Heart left ventricle (tissue), 16 donors: ENCODE data around the gene SOST. TPM values are rescaled to one million over a fixed set of nuclear protein-coding genes. Genes with fewer than 3 reads are reported as not detected.

Experiments used
- ATAC-seq, 4 donors: fragments of 200-7000 bp; cut with Tn5 transposase; one replicate each; pipeline ENCODE4 v1.9.1; 2020 to 2022; ENCODE audit warnings: moderate library complexity in 4 of 4, mild to moderate bottlenecking in 3 of 4, moderate number of reproducible peaks in 1 of 4
- DNase-seq, 5 donors: peaks; one replicate each; pipeline ENCODE4 v3.0.0-alpha.2; 2020
- H3K27ac ChIP-seq, 12 donors: fragments of 200-600 bp; sonication (generic) in 4 of 12; one replicate each; pipeline versions ENCODE4 v1.5.0 to v1.8.0; 2016 to 2022; ENCODE audit warnings: mild to moderate bottlenecking in 2 of 12
- H3K27me3 ChIP-seq, 9 donors: fragments of 200-600 bp; sonication (generic) in 2 of 9; one replicate each; pipeline versions ENCODE4 v1.5.1 to v1.8.0; 2016 to 2022; ENCODE audit warnings: mild to moderate bottlenecking in 3 of 9
- H3K36me3 ChIP-seq, 9 donors: fragments of 200-600 bp; sonication (generic) in 2 of 9; one replicate each; pipeline versions ENCODE4 v1.5.0 to v1.8.0; 2018 to 2022; ENCODE audit warnings: mild to moderate bottlenecking in 2 of 9
- H3K4me1 ChIP-seq, 12 donors: fragments of 200-600 bp; sonication (generic) in 4 of 12; one replicate each; pipeline versions ENCODE4 v1.5.0 to v1.8.0; 2016 to 2022; ENCODE audit warnings: mild to moderate bottlenecking in 3 of 12
- H3K4me3 ChIP-seq, 12 donors: fragments of 200-600 bp; sonication (generic) in 4 of 12; one replicate each; pipeline versions ENCODE4 v1.5.0 to v1.8.0; 2017 to 2022; ENCODE audit warnings: mild to moderate bottlenecking in 9 of 12, moderate library complexity in 4 of 12
- H3K9me3 ChIP-seq, 12 donors: fragments of 200-600 bp; sonication (generic) in 4 of 12; one replicate each; pipeline versions ENCODE4 v1.5.0 to v1.8.0; 2016 to 2022; ENCODE audit warnings: mild to moderate bottlenecking in 1 of 12
- CTCF ChIP-seq, 12 donors: fragments of 200-600 bp; sonication (generic) in 4 of 12; IDR thresholded peaks; one replicate each; pipeline versions ENCODE4 v1.5.0 to v1.8.0; 2018 to 2022; ENCODE audit warnings: antibody characterized with exemption in 12 of 12, mild to moderate bottlenecking in 5 of 12
- POLR2A ChIP-seq, 2 donors: fragments of 450-650 bp; IDR thresholded peaks; one replicate each; pipeline ENCODE4 v1.6.1; 2017; ENCODE audit warnings: antibody characterized with exemption in 2 of 2, mild to moderate bottlenecking in 2 of 2, moderate library complexity in 2 of 2
- WGBS, 4 donors: extraction: QIAGEN DNeasy Blood & Tissue Kit in 2 of 4; methylation state at CpG; one replicate each; pipeline versions ENCODE4 v1.1.5 to v1.1.7; 2013 to 2018; 5-methylcytosine and 5-hydroxymethylcytosine counted together
- intact Hi-C, 10 donors: fragments of 100-400 bp; cut with DNase I; formaldehyde crosslinking; loops; one replicate each; pipeline versions ENCODE4 v1.11.1 to v1.14.2; 2022
- long read RNA-seq, 3 donors: library from polyadenylated mRNA; unstranded; transcript quantifications; one replicate each; pipeline ENCODE4 v2.0.0, GENCODE V29; 2020 to 2021
- polyA plus RNA-seq, 2 donors: library from polyadenylated mRNA; stranded (reverse); fragments of 200-250 nt; gene quantifications; one replicate each; pipeline ENCODE4 v1.2.3, GENCODE V29; 2013
- total RNA-seq, 9 donors: library from RNA; depleted of rRNA in 2 of 9; stranded (reverse); fragments of >200 nt in 2 of 9; fragmentation: NEBNext Ultra II Directional in 3 of 9; extraction: Animal tissue kit (Norgen Biotek cat#: 25700) in 3 of 9; gene quantifications; one replicate each; pipeline versions ENCODE4 v1.1.0 to v1.2.4, GENCODE V29; 2016 to 2023
- donor health status: ischemic (EF 13 %, LVEDD 7.1; RV severe dilation, severe dysfunction).
- donor health status: healthy with polysubstance abuse.
- donor health status: DM: no; HTN: yes; CAD: no.
- donor health status: DM: no; HTN: no; CAD: no.
- donor health status: ischemic (EF 25% LVEDD 6.9; RV normal size, moderate dysfunction).
- donor health status: ischemic (EF 25% LVEDD 5.7; RV mildly dilated, moderate dysfunction).
- donor health status: healthy.
- donor health status: DM: yes; HTN: yes; CAD: no.
- donor health status: ischemic (EF 35%, LVEDD 5.7; RV mildly dilated, moderate dysfunction).
- donor health status: nonischemic (EF 11% LVEDD 7.7; RV severe dilation, severe dysfunction).
- donor health status: DM: yes; HTN: yes; CAD: no.
- donor health status: PGD.
- donor health status: ischemic (EF 29% LVEDD 5.4; RV normal size, mild dysfunction).
- donor health status: nonischemic (EF 23%, LVEDD 6.1; RV moderate dilation, normal function).

Gene SOST
- not detected for total RNA-seq
- not detected for polyA plus RNA-seq
- long read RNA-seq, donor 1: 0 reads
- long read RNA-seq, donor 2: 0 reads
- long read RNA-seq, donor 3: 0 reads

GRCh38 chr17:43758497-43759174, at the start of gene SOST:
Gene SOST, minus strand, starts transcription at chr17:43758791. Its CDS starts 50 bp downstream, at chr17:43758741.
- WGBS, 4 donors: 89 to 93% (median 92%) methylated on average over 18 to 24 of the region's 24 CpGs
- H3K4me3 ChIP-seq: no peak within 1 kb of the TSS
- no peak for ATAC-seq
- intact Hi-C loops: loop anchor here in 3 of 10 donors (1.0 to 10.0 kb wide), 3 partner anchors 62 to 184 kb away; no protein-coding TSS in a partner anchor
- no peak within 1 kb of the TSS for H3K27ac ChIP-seq
- H3K36me3 ChIP-seq: no peaks in the 10 kb centered on the region
- no peak for DNase-seq
- TF ChIP-seq CTCF (IDR thresholded peaks at IDR 0.05): no peak
- no peak for TF ChIP-seq POLR2A (IDR thresholded peaks at IDR 0.05)
- no peaks in the 10 kb centered on the region for H3K9me3 ChIP-seq
- peaks cover 0 to 18% (median 10%) of the 10 kb centered on the region in 12 donors for H3K4me1 ChIP-seq
- peaks cover 0 to 36% (median 17%) of the 10 kb centered on the region in 9 donors for H3K27me3 ChIP-seq

- Histone ChIP-seq H3K36me3 (peaks cover 3 to 96% (median 53%) of the 10 kb centered on the region in 9 donors), H3K9me3 (no peaks in the 10 kb centered on the region), H3K4me1 (no peaks in the 10 kb centered on the region), H3K4me3 (no peak overlapping the region), H3K27ac (no peak overlapping the region), H3K27me3 (no peaks in the 10 kb centered on the region)
- TF ChIP-seq CTCF (IDR thresholded peaks at IDR 0.05): no peak
- no peak for TF ChIP-seq POLR2A (IDR thresholded peaks at IDR 0.05)
- 93 to 97% (median 95%) methylated on average over 4 of the region's 4 CpGs for WGBS, 4 donors
- DNase-seq: no peak
- no peak for ATAC-seq
- intact Hi-C loops: no loop called here
Measured at GRCh38 chr17:43808076-43808475, 49.5 kb upstream of the SOST start.

- no peaks in the 10 kb centered on the region for H3K27me3 ChIP-seq
- H3K4me1 ChIP-seq: no peaks in the 10 kb centered on the region
- intact Hi-C loops: no loop called here
- H3K36me3 ChIP-seq: peaks cover 0 to 96% (median 46%) of the 10 kb centered on the region in 9 donors
- TF ChIP-seq POLR2A (IDR thresholded peaks at IDR 0.05): no peak
- TF ChIP-seq CTCF (IDR thresholded peaks at IDR 0.05): no peak
- H3K9me3 ChIP-seq: no peaks in the 10 kb centered on the region
- ATAC-seq (no peak), DNase-seq (no peak)
- no peak overlapping the region for H3K4me3 ChIP-seq
- no peak overlapping the region for H3K27ac ChIP-seq
Measured at GRCh38 chr17:43805117-43805516, 46.5 kb upstream of the SOST start.

GRCh38 chr17:43803758-43804157, 45.2 kb upstream of the SOST start:
- Histone ChIP-seq H3K27me3 (no peaks in the 10 kb centered on the region), H3K36me3 (peaks cover 0 to 82% (median 39%) of the 10 kb centered on the region in 9 donors), H3K4me3 (no peak overlapping the region), H3K27ac (no peak overlapping the region), H3K4me1 (no peaks in the 10 kb centered on the region), H3K9me3 (no peaks in the 10 kb centered on the region)
- DNase-seq: no peak
- TF ChIP-seq POLR2A (IDR thresholded peaks at IDR 0.05) (no peak), CTCF (IDR thresholded peaks at IDR 0.05) (no peak)
- 60 to 72% (median 64%) methylated on average over 4 of the region's 4 CpGs for WGBS, 4 donors
- intact Hi-C loops: no loop called here
- ATAC-seq: no peak
